Loucy (cell line): ENCODE measurements around the gene CENPU.

Experiments used
- H2AFZ ChIP-seq: fragments of 200-600 bp; sonication (generic); 2 replicates; pipeline ENCODE4 v1.6.0; 2016; ENCODE audit warnings: antibody characterized with exemption, mild to moderate bottlenecking, low read length, moderate library complexity
- H3F3A ChIP-seq: fragments of 200-600 bp; 2 replicates; pipeline ENCODE4 v1.6.0; 2016; ENCODE audit warnings: antibody characterized with exemption, low read depth, mild to moderate bottlenecking
- H3K27me3 ChIP-seq: fragments of 200-600 bp; sonication (generic); 2 replicates; pipeline ENCODE4 v1.6.1; 2014; ENCODE audit warnings: low read length, mild to moderate bottlenecking; ENCODE audit not compliant: insufficient read depth, poor library complexity, severe bottlenecking
- H3K36me3 ChIP-seq: fragments of 200-600 bp; sonication (generic); 2 replicates; pipeline ENCODE4 v1.6.1; 2016; ENCODE audit warnings: low read length; ENCODE audit not compliant: insufficient read depth
- H3K4me1 ChIP-seq: fragments of 200-600 bp; sonication (generic); 2 replicates; pipeline ENCODE4 v1.5.1; 2014; ENCODE audit warnings: low read length, mild to moderate bottlenecking; ENCODE audit not compliant: insufficient read depth, poor library complexity, severe bottlenecking
- H3K4me2 ChIP-seq: fragments of 200-600 bp; sonication (generic); 2 replicates; pipeline ENCODE4 v1.6.0; 2014; ENCODE audit warnings: antibody characterized with exemption, low read length, low read depth, mild to moderate bottlenecking; ENCODE audit not compliant: poor library complexity, severe bottlenecking
- H3K4me3 ChIP-seq: fragments of 200-600 bp; sonication (generic); 2 replicates; pipeline ENCODE4 v1.5.1; 2014; ENCODE audit warnings: low read length, mild to moderate bottlenecking, mixed read lengths; ENCODE audit not compliant: poor library complexity, severe bottlenecking
- H3K79me2 ChIP-seq: fragments of 200-600 bp; sonication (generic); 2 replicates; pipeline ENCODE4 v1.6.1; 2014; ENCODE audit warnings: low read length; ENCODE audit not compliant: insufficient read depth
- H3K9ac ChIP-seq: fragments of 200-600 bp; sonication (generic); 2 replicates; pipeline ENCODE4 v1.6.0; 2014; ENCODE audit warnings: mild to moderate bottlenecking, low read depth, low read length, moderate library complexity; ENCODE audit not compliant: poor library complexity, severe bottlenecking
- H3K9me2 ChIP-seq: fragments of 200-600 bp; sonication (generic); replicated peaks from 2 replicates; pipeline ENCODE4 v1.6.1; 2016; ENCODE audit warnings: low read depth, low read length, mixed read lengths
- H3K9me3 ChIP-seq: fragments of 200-600 bp; sonication (generic); 2 replicates; pipeline ENCODE4 v1.6.1; 2014; ENCODE audit warnings: mild to moderate bottlenecking, antibody characterized with exemption, low read length, low read depth; ENCODE audit not compliant: insufficient read depth
- H4K20me1 ChIP-seq: fragments of 200-600 bp; sonication (generic); 2 replicates; pipeline ENCODE4 v1.6.0; 2014; ENCODE audit warnings: antibody characterized with exemption, low read length, mild to moderate bottlenecking; ENCODE audit not compliant: insufficient read depth, poor library complexity, severe bottlenecking
- EZH2phosphoT487 ChIP-seq: fragments of 200-600 bp; IDR thresholded peaks from 2 replicates; pipeline ENCODE4 v1.6.1; 2018; ENCODE audit warnings: antibody characterized with exemption, mild to moderate bottlenecking, moderate library complexity, borderline replicate concordance
- TF ChIP-seq, protein P1 (sequence below): fragments of 200-600 bp; sonication (generic); conservative IDR thresholded peaks from 2 replicates; pipeline ENCODE4 v1.5.1; 2014; ENCODE audit warnings: mild to moderate bottlenecking, antibody characterized with exemption, low read length

The CENPU gene

DNA sequence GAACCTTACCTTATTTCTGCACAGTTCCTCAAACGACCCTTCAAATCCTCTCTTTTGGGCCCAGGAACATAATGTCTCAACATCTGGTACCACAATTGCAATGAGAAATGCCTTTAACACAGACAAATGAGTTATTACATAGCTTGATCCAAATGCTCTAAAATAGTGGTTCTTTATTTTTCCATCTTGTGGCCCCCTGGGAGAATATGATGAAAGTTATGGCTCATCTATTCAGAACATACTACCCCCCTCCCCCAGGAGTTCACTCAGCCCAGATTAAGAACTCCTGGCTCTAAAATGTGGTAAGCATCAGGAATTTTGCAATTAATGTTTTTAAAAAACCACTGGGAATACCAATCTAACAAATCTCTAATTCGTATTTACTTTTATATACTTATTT lies 23.9 kb upstream of the CENPU start:
- H3K79me2 ChIP-seq, result no peaks in the 10 kb centered on the region
- H2AFZ ChIP-seq, result no peak overlapping the region
- H3F3A ChIP-seq, result no peaks in the 10 kb centered on the region
- no peak overlapping the region for H3K4me3 ChIP-seq
- H3K27me3 ChIP-seq, result no peaks in the 10 kb centered on the region
- TF ChIP-seq, protein P1, sequence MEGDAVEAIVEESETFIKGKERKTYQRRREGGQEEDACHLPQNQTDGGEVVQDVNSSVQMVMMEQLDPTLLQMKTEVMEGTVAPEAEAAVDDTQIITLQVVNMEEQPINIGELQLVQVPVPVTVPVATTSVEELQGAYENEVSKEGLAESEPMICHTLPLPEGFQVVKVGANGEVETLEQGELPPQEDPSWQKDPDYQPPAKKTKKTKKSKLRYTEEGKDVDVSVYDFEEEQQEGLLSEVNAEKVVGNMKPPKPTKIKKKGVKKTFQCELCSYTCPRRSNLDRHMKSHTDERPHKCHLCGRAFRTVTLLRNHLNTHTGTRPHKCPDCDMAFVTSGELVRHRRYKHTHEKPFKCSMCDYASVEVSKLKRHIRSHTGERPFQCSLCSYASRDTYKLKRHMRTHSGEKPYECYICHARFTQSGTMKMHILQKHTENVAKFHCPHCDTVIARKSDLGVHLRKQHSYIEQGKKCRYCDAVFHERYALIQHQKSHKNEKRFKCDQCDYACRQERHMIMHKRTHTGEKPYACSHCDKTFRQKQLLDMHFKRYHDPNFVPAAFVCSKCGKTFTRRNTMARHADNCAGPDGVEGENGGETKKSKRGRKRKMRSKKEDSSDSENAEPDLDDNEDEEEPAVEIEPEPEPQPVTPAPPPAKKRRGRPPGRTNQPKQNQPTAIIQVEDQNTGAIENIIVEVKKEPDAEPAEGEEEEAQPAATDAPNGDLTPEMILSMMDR, result no peak
- no peak for TF ChIP-seq EZH2phosphoT487
- no peaks in the 10 kb centered on the region for H3K9me3 ChIP-seq
- H3K36me3 ChIP-seq, result no peaks in the 10 kb centered on the region
- no peak overlapping the region for H3K9ac ChIP-seq
- H3K4me1 ChIP-seq, result no peaks in the 10 kb centered on the region
- no peaks in the 10 kb centered on the region for H3K9me2 ChIP-seq
- no peak overlapping the region for H3K4me2 ChIP-seq
- H4K20me1 ChIP-seq, result no peaks in the 10 kb centered on the region

DNA sequence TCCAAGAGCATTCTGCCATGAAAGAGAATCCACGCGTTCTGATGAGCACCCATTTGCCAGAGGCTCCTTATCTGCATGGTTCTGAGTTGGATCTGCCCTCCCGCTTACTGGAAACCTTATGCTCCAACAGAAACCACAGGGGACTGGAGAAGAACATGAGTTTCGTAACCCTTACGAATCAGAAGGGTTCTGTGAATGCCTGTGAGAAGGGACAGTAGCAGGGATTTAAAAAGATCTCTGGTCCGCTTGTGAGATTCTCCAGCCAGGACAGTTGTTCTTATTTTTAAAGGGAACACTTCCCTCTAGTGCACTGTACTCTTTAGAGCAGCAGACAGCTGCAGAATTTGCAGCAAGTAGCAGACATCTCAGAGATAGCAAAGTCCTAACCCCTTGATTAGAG lies 22.5 kb upstream of the CENPU start:
- Histone ChIP-seq H3K4me3 (no peak overlapping the region), H3K9ac (no peak overlapping the region), H3F3A (no peaks in the 10 kb centered on the region), H3K4me1 (no peaks in the 10 kb centered on the region), H4K20me1 (no peaks in the 10 kb centered on the region), H3K9me3 (no peaks in the 10 kb centered on the region), H3K27me3 (no peaks in the 10 kb centered on the region), H3K9me2 (no peaks in the 10 kb centered on the region), H3K79me2 (no peaks in the 10 kb centered on the region), H3K4me2 (no peak overlapping the region), H2AFZ (no peak overlapping the region), H3K36me3 (no peaks in the 10 kb centered on the region)
- no peak for TF ChIP-seq EZH2phosphoT487
- TF ChIP-seq, protein P1, result no peak

DNA sequence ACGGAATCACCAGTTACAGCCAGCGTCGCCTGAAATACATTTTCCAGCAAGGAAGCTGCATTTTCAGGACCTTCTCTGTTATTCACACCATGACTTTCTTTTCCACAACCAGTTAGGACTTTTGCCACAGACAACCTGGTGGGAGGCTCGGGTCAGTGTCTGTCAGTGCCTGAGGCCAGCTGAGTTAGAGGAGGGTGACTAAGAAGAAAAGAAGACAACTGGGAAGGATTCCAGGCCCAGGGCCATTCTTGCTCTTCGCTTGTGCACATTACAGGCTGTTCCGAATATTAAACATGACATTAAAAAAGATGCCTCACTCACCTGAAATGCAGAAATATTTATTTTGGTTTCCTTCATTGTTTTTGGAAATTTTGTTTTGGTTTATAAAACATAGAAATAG lies 21.4 kb upstream of the CENPU start:
- TF ChIP-seq, protein P1, result no peak
- no peak for TF ChIP-seq EZH2phosphoT487
- Histone ChIP-seq H3K79me2 (no peaks in the 10 kb centered on the region), H4K20me1 (no peaks in the 10 kb centered on the region), H3K4me2 (no peak overlapping the region), H3K4me3 (no peak overlapping the region), H3K27me3 (no peaks in the 10 kb centered on the region), H3K9me2 (no peaks in the 10 kb centered on the region), H2AFZ (no peak overlapping the region), H3K36me3 (no peaks in the 10 kb centered on the region), H3K9ac (no peak overlapping the region), H3K9me3 (no peaks in the 10 kb centered on the region), H3F3A (no peaks in the 10 kb centered on the region), H3K4me1 (no peaks in the 10 kb centered on the region)
